ENCODE data around the gene HTR3C. TPM values are rescaled to one million over a fixed set of nuclear protein-coding genes. Genes with fewer than 3 reads are reported as not detected.

The HTR3C gene
- total RNA-seq, 1 donor from 2014 or later = not detected

GRCh38 chr3:184011230-184011876 is 41.5 kb upstream of the HTR3C start:
- no peak for DNase-seq (ENCODE audit: extremely low spot score, unreplicated experiment)
- peak overlapping the region; percentile 15 for H3K27ac Mint-ChIP-seq
- H3K4me3 Mint-ChIP-seq = no peak overlapping the region
- peaks cover 32% of the 10 kb centered on the region for H3K36me3 Mint-ChIP-seq
- H3K27me3 Mint-ChIP-seq = no peaks in the 10 kb centered on the region
- H3K9me3 Mint-ChIP-seq = no peaks in the 10 kb centered on the region
- H3K4me1 Mint-ChIP-seq (ENCODE audit: unreplicated experiment) = peaks cover 28% of the 10 kb centered on the region
- no peak for TF ChIP-seq CTCF (conservative IDR thresholded peaks at IDR 0.05)

GRCh38 chr3:184011937-184012889 is 40.6 kb upstream of the HTR3C start:
- H3K27me3 Mint-ChIP-seq = no peaks in the 10 kb centered on the region
- H3K4me3 Mint-ChIP-seq = no peak overlapping the region
- H3K36me3 Mint-ChIP-seq = peaks cover 32% of the 10 kb centered on the region
- no peak overlapping the region for H3K27ac Mint-ChIP-seq
- no peak for DNase-seq (ENCODE audit: extremely low spot score, unreplicated experiment)
- no peak for TF ChIP-seq CTCF (conservative IDR thresholded peaks at IDR 0.05)
- H3K4me1 Mint-ChIP-seq (ENCODE audit: unreplicated experiment) = peaks cover 28% of the 10 kb centered on the region
- no peaks in the 10 kb centered on the region for H3K9me3 Mint-ChIP-seq

DNA sequence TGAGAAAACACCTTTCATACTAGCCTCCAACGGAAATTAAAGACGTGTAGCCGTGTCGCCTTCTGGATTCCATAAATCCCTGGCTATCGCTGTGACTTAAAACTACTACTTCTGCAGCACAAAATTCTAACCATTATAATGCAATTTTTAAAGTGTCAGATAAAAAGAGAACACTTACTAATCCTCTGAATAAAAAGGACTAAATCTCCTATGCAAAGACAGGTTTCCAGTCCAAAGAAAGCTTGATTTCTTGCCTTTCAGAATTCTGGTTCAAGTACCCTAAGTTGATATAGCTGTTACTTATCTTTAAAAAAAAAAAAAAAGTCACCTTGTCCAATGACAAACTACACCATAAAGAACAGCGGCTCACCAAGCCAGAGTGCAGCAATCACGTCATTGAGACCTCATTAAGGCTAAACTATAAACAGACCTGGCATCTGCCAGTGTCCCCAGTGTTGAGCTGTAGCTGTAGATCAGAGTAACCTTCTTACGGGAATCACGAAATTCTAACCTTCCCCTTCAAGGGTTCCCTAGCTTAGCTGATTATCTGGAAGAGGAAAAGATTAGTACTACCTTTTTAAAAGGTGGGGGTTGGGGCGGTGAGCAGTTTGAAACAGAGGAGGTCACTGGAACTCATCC is 37.3 kb upstream of the HTR3C start:
- H3K9me3 Mint-ChIP-seq = no peaks in the 10 kb centered on the region
- peak overlapping the region; percentile 84 for H3K4me3 Mint-ChIP-seq
- H3K4me1 Mint-ChIP-seq (ENCODE audit: unreplicated experiment) = peaks cover 28% of the 10 kb centered on the region
- H3K36me3 Mint-ChIP-seq = peaks cover 25% of the 10 kb centered on the region
- peak overlapping the region; percentile 78 for H3K27ac Mint-ChIP-seq
- DNase-seq (ENCODE audit: extremely low spot score, unreplicated experiment) = no peak
- H3K27me3 Mint-ChIP-seq = peaks cover 3% of the 10 kb centered on the region
- no peak for TF ChIP-seq CTCF (conservative IDR thresholded peaks at IDR 0.05)

DNA sequence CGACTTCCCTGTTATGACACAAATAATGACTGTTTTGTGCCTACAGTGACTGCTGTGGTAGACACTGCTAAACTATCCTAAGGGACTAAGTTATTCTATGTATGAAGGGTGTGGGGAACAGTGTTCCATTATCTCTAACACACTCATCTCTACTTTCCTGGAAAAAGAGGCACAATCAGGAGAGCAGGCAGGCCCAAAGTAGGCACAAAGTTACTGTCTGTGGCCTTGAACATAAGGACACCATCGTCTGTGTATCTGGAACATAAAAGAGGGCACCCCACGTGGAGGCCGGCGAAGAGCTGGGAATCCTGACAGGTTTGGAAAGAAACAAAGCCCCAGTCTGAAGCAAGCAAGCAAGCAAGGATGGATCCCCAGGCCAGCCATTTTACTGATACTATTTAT is 36.7 kb upstream of the HTR3C start:
- H3K4me3 Mint-ChIP-seq = peak overlapping the region; percentile 84
- H3K36me3 Mint-ChIP-seq = peaks cover 19% of the 10 kb centered on the region
- peaks cover 6% of the 10 kb centered on the region for H3K27me3 Mint-ChIP-seq
- DNase-seq (ENCODE audit: extremely low spot score, unreplicated experiment) = no peak
- no peaks in the 10 kb centered on the region for H3K9me3 Mint-ChIP-seq
- H3K27ac Mint-ChIP-seq = peak overlapping the region; percentile 78
- no peak for TF ChIP-seq CTCF (conservative IDR thresholded peaks at IDR 0.05)
- H3K4me1 Mint-ChIP-seq (ENCODE audit: unreplicated experiment) = peaks cover 28% of the 10 kb centered on the region

DNA sequence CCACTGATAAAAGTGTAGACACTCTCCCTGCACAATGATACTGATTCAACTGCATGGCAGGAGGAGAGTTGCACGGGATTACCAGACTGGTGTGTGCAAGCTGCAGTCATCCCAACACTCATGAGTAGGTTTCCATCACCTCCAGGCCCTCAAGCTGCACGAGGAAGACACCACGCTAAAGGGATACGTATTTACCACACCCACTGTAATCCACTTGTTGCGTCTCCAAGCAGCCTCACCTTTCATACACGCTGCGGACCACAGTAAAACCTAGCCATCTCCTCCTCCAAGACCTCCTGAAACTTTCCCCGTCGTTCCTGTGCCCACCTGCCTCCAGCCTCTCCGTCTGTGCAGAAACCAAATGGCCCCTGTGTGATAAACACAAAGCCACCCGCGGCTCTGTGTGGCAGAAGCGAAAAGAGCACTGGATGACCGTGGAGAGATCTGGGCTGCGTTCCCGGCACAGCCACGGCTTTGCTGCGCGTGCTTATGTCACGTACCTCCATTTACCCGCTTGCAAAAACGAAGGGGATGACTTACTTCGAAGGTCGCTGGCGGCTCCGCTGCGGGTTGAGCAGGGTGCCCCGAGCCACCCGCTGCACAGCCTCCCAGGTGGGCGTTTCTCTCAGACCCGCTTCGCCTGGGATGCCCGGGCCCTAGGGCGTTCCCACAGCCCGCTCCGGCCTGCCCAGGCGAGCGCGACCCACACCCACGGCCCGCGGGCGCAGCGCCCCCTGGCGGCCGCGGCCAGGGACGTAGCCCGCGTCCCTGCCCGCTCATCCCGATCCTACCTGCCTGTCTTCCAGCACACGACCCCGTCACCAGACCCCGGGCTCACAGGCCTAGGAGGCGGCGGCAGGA is 35.8 kb upstream of the HTR3C start:
- H3K27ac Mint-ChIP-seq = peak overlapping the region; percentile 96
- peaks cover 14% of the 10 kb centered on the region for H3K36me3 Mint-ChIP-seq
- peaks cover 11% of the 10 kb centered on the region for H3K27me3 Mint-ChIP-seq
- TF ChIP-seq CTCF (conservative IDR thresholded peaks at IDR 0.05) = peak; percentile 100
- H3K4me3 Mint-ChIP-seq = peak overlapping the region; percentile 100
- no peaks in the 10 kb centered on the region for H3K9me3 Mint-ChIP-seq
- peak; percentile 79 for DNase-seq (ENCODE audit: extremely low spot score, unreplicated experiment)
- H3K4me1 Mint-ChIP-seq (ENCODE audit: unreplicated experiment) = peaks cover 28% of the 10 kb centered on the region

Measured in type B pancreatic cell (in vitro differentiated cells).